Measurements from ENCODE around the gene UHRF2. TPM values are rescaled to one million over a fixed set of nuclear protein-coding genes. Genes with fewer than 3 reads are reported as not detected.
"Not testable (repeated sequence)": the region's sequence is repeated elsewhere in the genome, so short reads cannot be mapped to it uniquely, and the experiment has no call there.

Gene UHRF2
- total RNA-seq, 1 experiment from 2014 or later = 27.2 TPM

DNA sequence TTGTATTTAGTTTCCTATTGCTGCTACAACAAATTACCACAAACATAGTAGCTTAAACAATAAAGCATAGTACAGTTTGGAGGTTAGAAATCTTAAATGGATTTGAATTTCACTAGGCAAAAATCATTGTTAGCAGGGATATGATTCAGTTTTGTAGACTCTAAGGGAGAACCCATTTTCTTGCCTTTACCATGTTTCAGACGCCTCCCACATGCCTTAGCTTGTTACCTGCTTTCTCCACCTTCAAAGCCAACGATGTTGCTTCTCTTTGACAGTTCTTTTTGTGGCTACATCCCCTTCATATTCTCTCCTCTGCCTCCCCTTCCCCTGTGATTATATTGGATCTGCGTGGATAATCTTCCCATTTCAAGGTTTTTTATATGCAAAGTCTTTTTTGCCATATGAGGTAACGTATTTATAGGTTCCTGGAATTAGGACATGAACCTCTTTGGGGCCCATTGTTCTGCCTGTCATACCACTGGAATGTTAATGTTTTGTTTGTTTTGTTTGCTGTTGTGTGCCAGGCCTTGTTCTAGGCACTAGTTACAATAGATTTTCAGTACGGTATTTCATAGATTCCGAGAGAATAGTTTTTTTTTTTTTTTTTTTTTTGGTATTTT lies 54.1 kb downstream of the UHRF2 start:
- in situ Hi-C loops (cut with HindIII; ENCODE audit: low sequenced_read_pairs) = no loop called here
- no peak for DNase-seq (ENCODE audit: low spot score)

DNA sequence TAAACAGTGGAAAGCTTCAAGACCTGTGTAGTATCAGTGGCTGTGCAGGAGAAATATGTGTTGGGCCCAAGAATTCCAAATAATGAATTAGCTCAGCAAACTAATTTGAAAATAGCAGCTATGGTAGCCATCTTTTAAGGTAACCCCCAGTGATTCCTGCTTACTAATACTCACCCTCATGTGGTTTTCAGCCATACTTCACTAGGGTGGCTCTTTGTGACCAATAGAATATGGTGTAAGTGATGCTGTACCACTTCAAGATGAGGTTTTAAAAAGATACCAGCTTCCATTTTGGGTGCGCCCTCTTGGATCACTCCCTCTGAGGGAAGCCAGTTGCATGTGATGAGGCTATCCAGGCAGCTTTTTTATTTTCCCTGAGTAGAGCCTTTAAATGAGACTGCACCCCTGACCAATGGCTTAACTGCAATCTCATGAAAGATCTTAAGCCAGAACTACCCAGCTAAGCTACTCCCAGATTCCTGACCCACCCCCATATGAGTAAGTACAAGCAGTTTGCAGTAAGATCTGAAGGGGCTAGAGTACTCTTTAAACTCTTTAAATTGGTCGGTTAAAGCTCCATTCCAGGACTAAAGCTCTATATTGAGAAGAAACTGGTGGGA lies 58.3 kb downstream of the UHRF2 start:
- in situ Hi-C loops (cut with HindIII; ENCODE audit: low sequenced_read_pairs) = no loop called here
- DNase-seq (ENCODE audit: low spot score) = no peak

DNA sequence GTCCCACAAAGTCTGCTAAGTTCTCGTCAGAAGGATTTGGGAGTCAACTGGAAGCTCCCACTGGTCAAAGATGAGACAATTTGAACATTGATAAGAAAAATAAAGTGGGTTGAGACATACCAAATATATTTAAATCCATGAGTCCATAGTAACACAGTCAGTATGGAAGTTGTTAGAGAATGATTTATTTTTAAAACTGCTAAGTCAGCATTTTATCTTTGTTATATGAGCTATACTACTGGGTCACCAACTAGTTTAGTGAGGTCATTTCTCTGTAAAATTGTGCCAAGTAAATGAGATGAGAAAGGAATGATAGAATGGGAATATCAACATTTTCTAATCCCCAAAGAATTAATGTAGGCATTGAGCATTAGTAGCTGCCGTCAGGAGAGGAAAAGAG lies 60.2 kb downstream of the UHRF2 start:
- no peak for DNase-seq (ENCODE audit: low spot score)
- in situ Hi-C loops (cut with HindIII; ENCODE audit: low sequenced_read_pairs) = no loop called here

DNA sequence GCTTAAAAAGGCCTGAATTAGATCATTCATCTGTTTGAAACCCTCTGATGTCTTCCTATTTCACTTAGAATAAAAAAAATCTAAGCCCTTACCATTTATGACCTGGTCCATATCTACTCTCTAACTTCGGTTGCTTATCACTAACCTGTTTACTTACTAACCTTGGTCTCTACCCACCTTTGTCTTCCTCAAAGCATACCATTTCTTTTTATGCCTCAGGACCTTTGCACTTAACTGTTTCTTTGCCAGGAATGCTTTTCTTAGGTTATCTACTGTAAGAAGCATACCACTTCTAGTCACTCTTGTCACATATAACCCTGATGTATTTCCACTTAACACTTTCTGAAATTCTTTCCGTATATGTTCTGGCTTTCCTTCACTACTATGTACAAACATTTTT lies 67.0 kb downstream of the UHRF2 start:
- in situ Hi-C loops (cut with HindIII; ENCODE audit: low sequenced_read_pairs) = no loop called here
- DNase-seq (ENCODE audit: low spot score) = no peak

DNA sequence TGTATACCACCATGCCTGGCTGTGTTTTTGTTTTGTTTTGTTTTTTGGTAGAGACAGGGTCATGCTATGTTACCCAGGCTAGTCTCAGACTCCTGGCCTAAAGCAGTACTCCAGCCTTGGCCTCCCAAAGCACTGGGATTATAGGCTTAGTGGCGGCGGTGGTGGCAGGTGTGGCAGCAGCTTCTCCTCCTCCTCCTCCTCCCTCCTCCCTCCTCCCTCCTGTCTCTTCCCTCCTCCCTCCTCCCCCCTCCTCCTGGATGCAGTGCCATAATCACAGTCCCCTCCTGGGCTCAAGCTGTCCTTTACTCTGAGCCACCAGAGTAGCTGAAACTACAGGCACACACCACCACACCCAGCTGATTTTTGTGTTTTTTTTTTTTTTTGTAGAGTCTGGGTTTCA lies 71.2 kb downstream of the UHRF2 start:
- in situ Hi-C loops (cut with HindIII; ENCODE audit: low sequenced_read_pairs) = no loop called here
- peak; percentile 80 for DNase-seq (ENCODE audit: low spot score)

DNA sequence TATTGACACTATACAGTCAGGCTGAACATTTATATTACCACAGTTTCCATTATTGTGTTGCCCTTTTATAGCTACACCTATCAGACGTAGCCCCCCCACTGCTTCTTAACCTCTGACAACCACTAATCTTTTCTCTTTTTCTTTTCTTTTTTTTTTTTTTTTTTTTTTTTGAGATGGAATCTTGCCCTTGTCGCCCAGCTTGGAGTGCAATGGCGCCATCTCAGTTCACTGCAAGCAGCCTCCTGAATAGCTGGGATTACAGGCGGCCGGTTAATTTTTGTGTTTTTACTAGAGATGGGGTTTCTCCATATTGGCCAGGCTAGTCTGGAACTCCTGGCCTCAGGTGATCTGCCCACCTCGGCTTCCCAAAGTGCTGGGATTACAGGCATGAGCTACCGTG lies 75.4 kb downstream of the UHRF2 start:
- DNase-seq (ENCODE audit: low spot score) = no peak
- in situ Hi-C loops (cut with HindIII; ENCODE audit: low sequenced_read_pairs) = no loop called here

DNA sequence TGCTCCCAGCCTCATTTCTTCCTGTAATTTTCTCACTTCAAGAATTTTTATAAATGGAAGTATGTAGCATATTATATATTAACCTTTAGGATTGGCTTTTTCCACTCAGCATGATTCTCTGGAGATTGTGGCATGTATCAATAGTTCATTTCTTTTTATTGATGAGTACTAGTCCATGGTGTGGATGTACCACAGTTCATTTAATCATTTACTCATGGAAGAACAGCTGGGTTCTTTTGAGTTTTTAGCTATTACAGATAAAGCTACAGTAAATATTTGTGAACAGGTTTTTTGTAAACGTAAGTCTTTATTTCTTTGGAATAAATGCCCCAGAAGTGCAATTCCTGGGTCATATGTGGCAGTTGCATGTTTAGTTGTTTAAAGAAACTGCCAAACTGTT lies 76.1 kb downstream of the UHRF2 start:
- no peak for DNase-seq (ENCODE audit: low spot score)
- in situ Hi-C loops (cut with HindIII; ENCODE audit: low sequenced_read_pairs) = no loop called here

DNA sequence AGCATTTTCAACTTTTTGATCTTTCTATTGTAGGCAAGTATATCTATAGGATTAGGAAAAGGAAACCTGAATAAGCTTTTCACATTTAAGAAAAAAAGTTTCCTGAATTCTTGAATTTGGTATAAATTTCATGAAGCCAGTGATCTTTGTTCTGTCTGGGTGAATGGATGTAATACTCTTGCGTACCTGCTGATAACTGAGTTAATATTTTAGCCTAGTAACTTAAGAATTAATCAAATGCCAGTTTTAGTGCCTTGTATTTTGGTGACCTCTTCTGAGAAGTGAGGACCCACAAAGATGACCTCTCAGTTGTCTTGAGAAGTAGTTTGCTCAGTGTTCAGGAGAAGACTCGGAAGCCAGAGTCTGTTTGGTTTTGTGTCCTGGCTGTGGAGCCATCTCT lies 77.9 kb downstream of the UHRF2 start:
- DNase-seq (ENCODE audit: low spot score) = no peak
- in situ Hi-C loops (cut with HindIII; ENCODE audit: low sequenced_read_pairs) = no loop called here

DNA sequence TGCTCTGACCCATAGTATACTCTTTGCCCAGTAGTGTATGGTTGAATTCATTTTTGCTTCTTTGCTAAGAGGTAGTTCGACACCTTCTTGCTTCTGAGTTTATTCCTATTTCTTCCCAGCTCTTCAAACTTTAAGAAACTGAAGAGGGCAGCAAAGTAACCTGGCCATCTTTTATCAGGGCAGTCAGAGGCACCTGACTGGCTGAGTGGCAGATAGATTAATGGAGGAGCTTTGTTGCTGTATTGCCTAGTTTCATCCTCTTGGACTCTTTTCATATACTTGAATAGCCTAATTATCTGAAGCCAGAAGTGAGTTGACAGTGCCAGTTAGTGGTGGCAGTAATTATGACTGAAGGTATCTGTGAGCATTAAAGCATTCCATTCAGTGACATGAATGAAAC lies 82.5 kb downstream of the UHRF2 start:
- DNase-seq (ENCODE audit: low spot score) = no peak
- in situ Hi-C loops (cut with HindIII; ENCODE audit: low sequenced_read_pairs) = no loop called here

DNA sequence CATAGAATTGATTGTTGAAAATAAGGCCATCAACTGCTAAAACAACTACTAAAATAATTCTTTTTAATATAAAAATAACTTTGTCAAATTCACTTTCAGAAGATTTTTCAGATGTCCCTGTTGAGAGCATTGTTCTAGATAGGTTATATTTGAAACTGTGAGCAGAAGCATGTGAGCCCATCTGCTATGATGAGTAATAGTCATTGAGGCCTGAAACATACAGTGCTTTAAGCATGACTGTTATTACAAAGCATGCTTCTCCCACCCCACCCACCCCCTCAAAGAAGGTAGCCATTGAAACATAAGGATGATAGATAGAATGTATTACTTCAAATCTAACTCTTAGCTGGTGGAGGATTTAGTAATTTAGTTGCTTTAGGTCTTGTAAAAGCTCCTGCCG lies 86.0 kb downstream of the UHRF2 start:
- in situ Hi-C loops (cut with HindIII; ENCODE audit: low sequenced_read_pairs) = no loop called here
- no peak for DNase-seq (ENCODE audit: low spot score)

DNA sequence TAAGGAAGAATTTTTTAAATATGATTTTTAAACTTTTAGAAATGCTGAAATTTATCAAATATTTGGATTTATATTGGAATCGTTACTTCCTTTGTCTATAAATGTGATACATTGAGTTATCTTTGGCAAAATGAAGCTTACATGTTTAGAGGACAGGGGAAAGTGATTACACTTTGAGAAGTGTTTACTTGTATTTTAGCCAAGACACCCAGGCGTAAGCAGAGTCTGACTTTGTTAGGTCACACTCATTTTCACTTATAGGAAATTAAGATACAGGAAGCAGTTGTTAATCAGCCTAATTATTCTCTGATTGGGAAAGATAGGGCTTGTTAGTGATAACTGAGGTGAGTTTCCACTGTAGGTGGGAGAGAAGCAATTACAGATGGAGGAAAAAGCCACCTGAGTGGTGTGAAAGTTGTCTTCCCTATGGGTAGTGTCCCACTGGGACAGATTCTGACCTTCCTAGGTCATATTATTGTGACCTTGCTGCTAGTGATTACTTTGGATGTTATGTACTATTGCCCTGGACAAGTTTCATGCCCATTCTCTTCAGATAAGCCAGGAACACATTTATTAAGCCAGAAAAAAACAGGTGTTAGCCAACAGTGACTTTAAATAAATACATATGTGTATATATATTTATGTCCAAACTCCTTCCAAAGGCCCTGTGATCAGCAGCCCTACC lies 88.7 kb downstream of the UHRF2 start:
- in situ Hi-C loops (cut with HindIII; ENCODE audit: low sequenced_read_pairs) = no loop called here
- DNase-seq (ENCODE audit: low spot score) = no peak

DNA sequence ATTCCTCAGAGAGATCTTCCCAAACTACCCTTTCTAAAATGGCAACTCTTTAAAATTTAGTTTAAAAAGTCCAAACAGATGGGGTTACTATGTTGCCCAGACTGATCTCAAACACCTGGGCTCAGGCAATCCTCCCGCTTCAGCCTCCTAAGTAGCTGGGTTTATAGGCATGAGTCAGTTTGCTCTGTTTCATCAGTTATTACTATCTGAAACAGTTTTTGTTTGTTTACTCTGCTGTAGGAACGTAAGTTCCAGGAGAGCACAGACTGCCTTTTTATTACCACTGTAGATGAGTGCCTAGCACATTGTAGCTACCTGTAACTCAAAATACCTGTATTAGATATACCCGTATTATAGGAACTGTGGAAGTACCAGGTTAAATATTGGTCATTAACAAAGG lies 89.4 kb downstream of the UHRF2 start:
- DNase-seq (ENCODE audit: low spot score) = no peak
- in situ Hi-C loops (cut with HindIII; ENCODE audit: low sequenced_read_pairs) = no loop called here

DNA sequence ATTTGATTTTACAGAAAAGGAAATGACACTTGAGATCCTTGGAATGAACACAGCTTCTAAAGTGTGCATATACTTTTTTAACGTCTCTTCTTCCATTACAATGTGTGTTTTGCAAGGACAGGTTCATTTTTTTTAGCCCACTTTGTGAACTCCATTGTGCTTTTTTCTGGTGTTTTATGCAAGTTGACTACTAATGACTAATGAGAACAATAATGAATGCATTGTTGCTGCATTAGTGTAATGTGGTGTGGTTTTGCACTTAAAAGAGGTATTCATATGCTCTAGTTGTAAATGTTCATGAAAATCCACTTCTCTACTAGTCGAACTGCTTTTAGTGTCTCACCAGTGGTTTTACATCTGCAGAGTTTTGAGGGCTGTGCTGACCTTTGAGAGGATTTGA lies 93.6 kb downstream of the UHRF2 start:
- no peak for DNase-seq (ENCODE audit: low spot score)
- in situ Hi-C loops (cut with HindIII; ENCODE audit: low sequenced_read_pairs) = no loop called here

DNA sequence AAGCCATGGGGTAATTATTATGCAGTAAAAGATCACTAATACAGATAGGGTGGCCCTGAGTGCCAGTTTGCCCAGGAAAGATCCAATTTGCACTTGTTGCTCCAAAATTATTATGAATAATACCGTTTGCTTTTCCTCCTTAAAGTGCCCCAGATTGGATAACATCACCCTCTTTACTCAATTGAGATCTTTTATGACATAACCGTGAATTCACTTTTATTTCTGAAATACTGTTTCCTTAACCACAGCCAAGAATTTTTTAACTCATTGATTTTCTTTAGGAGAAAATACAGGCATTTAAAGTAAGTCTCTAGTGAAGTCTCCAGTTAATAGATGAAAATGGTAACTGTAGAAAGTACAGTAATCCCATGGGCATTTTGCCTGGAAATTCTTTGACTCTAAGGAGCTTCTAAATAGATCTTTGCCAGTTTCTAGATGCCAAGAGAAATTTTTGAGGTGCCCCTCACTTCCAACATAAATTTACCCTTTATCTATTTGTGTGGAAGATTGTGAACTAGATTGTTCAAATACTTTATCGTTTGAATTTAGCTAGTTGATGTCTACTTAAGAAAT lies 99.2 kb downstream of the UHRF2 start:
- in situ Hi-C loops (cut with HindIII; ENCODE audit: low sequenced_read_pairs) = no loop called here
- DNase-seq (ENCODE audit: low spot score) = no peak

DNA sequence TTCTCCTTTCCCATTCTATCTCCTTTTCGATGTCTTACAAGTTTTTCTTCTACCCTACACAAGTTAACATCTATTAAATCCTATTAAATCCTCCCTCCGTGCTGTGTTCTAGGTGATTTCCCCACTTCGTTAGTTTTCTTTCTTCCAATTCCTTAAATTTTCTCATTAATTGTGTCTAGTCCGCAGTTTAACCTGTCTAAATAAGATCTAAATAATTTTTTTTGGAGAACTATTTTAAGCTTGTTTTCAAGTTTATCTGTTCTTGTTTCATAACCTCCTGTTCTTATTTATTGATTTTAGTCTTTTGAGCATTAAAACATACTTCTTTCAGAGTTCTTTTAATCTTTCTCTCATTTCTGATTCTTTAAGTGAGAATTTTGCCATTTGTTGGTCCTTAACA lies 109.3 kb downstream of the UHRF2 start:
- DNase-seq (ENCODE audit: low spot score) = no peak
- in situ Hi-C loops (cut with HindIII; ENCODE audit: low sequenced_read_pairs) = no loop called here

DNA sequence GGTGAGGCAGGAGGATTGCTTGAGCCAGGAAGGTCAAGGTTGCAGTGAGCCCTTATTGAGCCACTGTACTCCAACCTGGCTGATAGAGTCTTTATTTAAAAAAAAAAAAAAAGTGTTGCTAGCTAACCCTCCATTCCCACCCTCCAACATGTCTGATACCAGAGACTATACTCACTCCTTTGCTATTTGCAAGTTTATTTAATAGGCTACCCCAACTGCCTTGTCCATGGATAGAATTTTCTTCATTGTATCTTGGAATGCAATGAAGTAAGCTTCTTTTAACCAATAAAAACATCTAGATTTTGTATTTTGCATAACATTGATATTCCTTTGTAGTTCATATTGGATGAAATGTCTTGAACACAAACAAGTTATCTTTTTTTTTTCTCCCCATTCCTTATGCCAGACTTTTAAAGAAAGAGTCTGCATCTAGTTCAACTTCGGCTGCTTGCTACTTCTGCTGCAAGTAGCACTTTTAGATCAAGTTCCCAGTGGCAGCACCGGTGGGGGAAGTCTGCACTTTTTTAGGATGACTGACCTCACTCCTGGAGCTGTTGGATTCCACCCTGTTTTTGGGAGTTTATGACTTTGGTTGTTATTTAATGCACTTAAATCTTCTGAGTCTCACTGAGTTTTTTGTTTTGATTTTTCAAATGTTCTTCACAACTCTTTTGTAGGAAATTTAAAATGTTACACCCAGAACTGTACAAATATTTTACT lies 112.5 kb downstream of the UHRF2 start:
- in situ Hi-C loops (cut with HindIII; ENCODE audit: low sequenced_read_pairs) = no loop called here
- no peak for DNase-seq (ENCODE audit: low spot score)

DNA sequence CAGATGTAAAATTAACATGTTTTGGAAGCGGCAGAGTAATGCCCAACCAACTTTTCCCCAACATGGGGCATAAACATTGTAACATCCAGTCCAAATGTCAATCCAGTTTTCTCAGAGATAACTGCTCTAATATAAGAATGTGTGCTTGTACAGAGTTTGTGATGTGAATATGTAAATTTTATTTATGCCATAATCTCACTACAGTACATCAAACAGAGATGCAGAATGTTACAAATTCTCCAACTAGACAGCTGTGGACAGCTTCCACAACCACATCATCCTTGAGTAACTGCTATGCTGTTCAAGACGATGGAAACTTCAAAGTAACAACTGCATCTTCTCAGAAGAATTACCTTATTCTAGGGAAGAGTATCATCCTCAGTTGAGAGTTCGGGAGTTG lies 122.6 kb downstream of the UHRF2 start:
- in situ Hi-C loops (cut with HindIII; ENCODE audit: low sequenced_read_pairs) = no loop called here
- no peak for DNase-seq (ENCODE audit: low spot score)

DNA sequence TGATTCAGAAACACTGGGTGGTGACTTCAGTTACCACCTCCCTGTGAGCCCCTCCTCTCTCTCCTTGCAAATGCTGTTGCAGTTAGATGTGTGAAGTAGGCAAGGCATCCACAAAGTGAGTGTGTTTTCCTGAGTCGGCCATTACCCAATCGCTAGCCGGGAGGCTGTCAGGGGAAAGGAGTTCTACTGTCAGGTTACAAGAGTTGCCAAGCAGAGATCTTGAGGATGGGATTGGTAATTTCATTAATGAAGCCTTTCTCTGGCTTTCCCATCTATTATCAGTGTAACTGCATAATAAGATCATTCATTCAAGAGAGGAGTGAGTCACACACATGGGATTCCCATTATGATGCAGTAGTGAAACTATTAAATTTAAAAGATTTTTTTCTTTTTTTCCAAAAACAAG lies 125.7 kb downstream of the UHRF2 start:
- in situ Hi-C loops (cut with HindIII; ENCODE audit: low sequenced_read_pairs) = no loop called here
- DNase-seq (ENCODE audit: low spot score) = no peak

DNA sequence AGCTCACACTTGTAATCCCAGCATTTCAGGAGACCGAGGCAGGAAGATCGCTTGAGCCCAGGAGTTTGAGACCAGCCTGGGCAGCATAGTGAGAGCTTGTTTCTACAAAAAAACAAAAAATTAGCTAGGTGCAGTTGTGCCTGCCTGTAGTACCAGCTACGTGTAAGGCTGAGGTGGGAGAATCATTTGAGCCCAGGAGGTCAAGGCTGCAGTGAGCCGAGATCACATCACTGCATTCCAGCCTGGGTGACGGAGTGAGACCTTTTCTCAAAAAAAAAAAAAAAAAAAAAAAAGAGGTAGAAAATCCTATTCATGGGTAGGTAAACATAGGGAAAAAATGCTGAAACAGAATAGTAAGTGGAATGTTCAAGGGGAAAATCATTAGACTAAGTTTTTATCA lies 129.6 kb downstream of the UHRF2 start:
- in situ Hi-C loops (cut with HindIII; ENCODE audit: low sequenced_read_pairs); DNase-seq (ENCODE audit: low spot score): not testable (repeated sequence)

DNA sequence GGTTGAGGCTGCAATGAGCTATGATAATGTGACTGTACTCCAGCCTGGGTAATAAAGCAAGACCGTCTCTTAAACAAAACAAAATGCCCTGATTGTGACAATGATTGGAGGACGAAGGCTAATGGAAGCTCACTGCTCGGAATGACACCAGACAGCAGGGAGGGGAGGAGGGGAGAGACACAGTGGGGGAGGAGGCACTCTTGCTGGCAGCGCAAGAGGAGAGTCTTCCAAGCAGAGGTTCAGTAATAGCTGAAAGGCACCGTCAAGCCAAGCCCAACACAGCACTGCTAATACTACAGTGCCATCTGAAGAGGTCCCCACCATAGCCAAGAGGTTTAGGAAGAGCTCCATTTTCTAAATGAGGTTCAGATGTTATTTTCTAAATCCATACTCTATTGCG lies 130.2 kb downstream of the UHRF2 start:
- in situ Hi-C loops (cut with HindIII; ENCODE audit: low sequenced_read_pairs) = no loop called here
- no peak for DNase-seq (ENCODE audit: low spot score)
